H9 (cell line): ENCODE measurements around the gene NTMT1. TPM values are rescaled to one million over a fixed set of nuclear protein-coding genes. Genes with fewer than 3 reads are reported as not detected.

Experiments
- DNase-seq: peaks from one replicate; pipeline ENCODE4 v3.0.0-alpha.2; 2017
- H2AFZ ChIP-seq: one replicate; pipeline ENCODE4 v1.6.1; 2013; ENCODE audit warnings: mild to moderate bottlenecking, low read length, control low read depth, moderate library complexity
- H2AK5ac ChIP-seq: 2 replicates; pipeline ENCODE4 v1.6.1; 2013; ENCODE audit warnings: low read length, control low read depth, mixed read lengths; ENCODE audit not compliant: insufficient read length
- H2BK120ac ChIP-seq: one replicate; pipeline ENCODE4 v1.6.1; 2013; ENCODE audit warnings: low read depth, mild to moderate bottlenecking, low read length, control low read depth, inconsistent platforms; ENCODE audit not compliant: poor library complexity, severe bottlenecking
- H2BK12ac ChIP-seq: 2 replicates; pipeline ENCODE4 v1.6.1; 2013; ENCODE audit warnings: low read length, control low read depth, mixed read lengths, low read depth; ENCODE audit not compliant: insufficient read length
- H2BK15ac ChIP-seq: 2 replicates; pipeline ENCODE4 v1.6.1; 2013; ENCODE audit warnings: low read depth, low read length, control low read depth
- H2BK20ac ChIP-seq: one replicate; pipeline ENCODE4 v1.6.1; 2013; ENCODE audit warnings: low read depth, mild to moderate bottlenecking, low read length, control low read depth, inconsistent platforms; ENCODE audit not compliant: poor library complexity, severe bottlenecking
- H2BK5ac ChIP-seq: 2 replicates; pipeline ENCODE4 v1.6.1; 2013; ENCODE audit warnings: low read length, control low read depth, mixed read lengths; ENCODE audit not compliant: insufficient read length
- H3K14ac ChIP-seq: 2 replicates; pipeline ENCODE4 v1.6.1; 2013; ENCODE audit warnings: low read length, control low read depth; ENCODE audit not compliant: insufficient read depth
- H3K18ac ChIP-seq: 2 replicates; pipeline ENCODE4 v1.6.1; 2013; ENCODE audit warnings: low read depth, mild to moderate bottlenecking, mixed read lengths, low read length, control low read depth; ENCODE audit not compliant: insufficient read length
- H3K23ac ChIP-seq: 2 replicates; pipeline ENCODE4 v1.6.1; 2013; ENCODE audit warnings: low read length, control low read depth, mixed read lengths, low read depth; ENCODE audit not compliant: insufficient read length
- H3K23me2 ChIP-seq: 2 replicates; pipeline ENCODE4 v1.6.1; 2013; ENCODE audit warnings: low read depth, mild to moderate bottlenecking, mixed read lengths, low read length, control low read depth; ENCODE audit not compliant: insufficient read length, poor library complexity, severe bottlenecking
- H3K27ac ChIP-seq: 2 replicates; pipeline ENCODE4 v1.5.1; 2013; ENCODE audit warnings: low read length, control low read depth, mixed read lengths, low read depth; ENCODE audit not compliant: insufficient read length
- H3K27me3 ChIP-seq: 2 replicates; pipeline ENCODE4 v1.6.1; 2013; ENCODE audit warnings: low read length, control low read depth, inconsistent platforms; ENCODE audit not compliant: insufficient read depth
- H3K4ac ChIP-seq: 2 replicates; pipeline ENCODE4 v1.6.1; 2013; ENCODE audit warnings: low read depth, mild to moderate bottlenecking, control low read depth, inconsistent platforms, low read length, moderate library complexity
- H3K4me1 ChIP-seq: 2 replicates; pipeline ENCODE4 v1.6.1; 2013; ENCODE audit warnings: low read length, control low read depth, inconsistent platforms; ENCODE audit not compliant: insufficient read depth
- H3K4me2 ChIP-seq: 2 replicates; pipeline ENCODE4 v1.6.1; 2013; ENCODE audit warnings: low read length, control low read depth, mixed read lengths; ENCODE audit not compliant: insufficient read length, insufficient read depth
- H3K56ac ChIP-seq: 2 replicates; pipeline ENCODE4 v1.6.1; 2013; ENCODE audit warnings: low read depth, mild to moderate bottlenecking, mixed read lengths, low read length, control low read depth; ENCODE audit not compliant: insufficient read length
- H3K79me1 ChIP-seq: 2 replicates; pipeline ENCODE4 v1.6.1; 2013; ENCODE audit warnings: low read depth, mild to moderate bottlenecking, moderate library complexity, low read length, control low read depth, inconsistent platforms; ENCODE audit not compliant: insufficient read depth, poor library complexity, severe bottlenecking
- H3K79me2 ChIP-seq: 2 replicates; pipeline ENCODE4 v1.6.1; 2013; ENCODE audit warnings: low read length, control low read depth, inconsistent platforms; ENCODE audit not compliant: insufficient read depth
- H3K9ac ChIP-seq: 2 replicates; pipeline ENCODE4 v1.6.1; 2013; ENCODE audit warnings: low read length, control low read depth, mixed read lengths; ENCODE audit not compliant: insufficient read length; ENCODE audit errors: extremely low read depth
- H3K9me3 ChIP-seq: one replicate; pipeline ENCODE4 v1.6.1; 2013; ENCODE audit warnings: low read depth, low read length, inconsistent platforms; ENCODE audit not compliant: control insufficient read depth
- H3T11ph ChIP-seq: one replicate; pipeline ENCODE4 v1.6.1; 2013; ENCODE audit warnings: mild to moderate bottlenecking, low read length, control low read depth, inconsistent platforms
- H4K20me1 ChIP-seq: one replicate; pipeline ENCODE4 v1.6.1; 2013; ENCODE audit not compliant: control insufficient read depth, insufficient read length, insufficient read depth
- H4K5ac ChIP-seq: 2 replicates; pipeline ENCODE4 v1.6.1; 2013; ENCODE audit warnings: low read depth, mild to moderate bottlenecking, mixed read lengths, low read length, control low read depth; ENCODE audit not compliant: insufficient read length
- H4K8ac ChIP-seq: replicated peaks from 2 replicates; pipeline ENCODE4 v1.6.1; 2013; ENCODE audit warnings: low read length, control low read depth, mixed read lengths, low read depth; ENCODE audit not compliant: insufficient read length
- H4K91ac ChIP-seq: 2 replicates; pipeline ENCODE4 v1.6.1; 2013; ENCODE audit warnings: low read depth, mild to moderate bottlenecking, moderate library complexity, mixed read lengths, low read length, control low read depth; ENCODE audit not compliant: insufficient read length
- H3K27ac Mint-ChIP-seq, 3 experiments: 2 replicates in 2 of 3; 3 replicates in 1 of 3; pipeline ENCODE4 v1.8.0; 2020 to 2021; ENCODE audit warnings: mixed read lengths in 3 of 3, mild to moderate bottlenecking in 1 of 3, moderate library complexity in 1 of 3
- H3K27me3 Mint-ChIP-seq: 2 replicates; pipeline ENCODE4 v1.8.0; 2021; ENCODE audit warnings: low read depth, mild to moderate bottlenecking, moderate library complexity, mixed read lengths
- H3K36me3 Mint-ChIP-seq, 3 experiments: 2 replicates in 2 of 3; 3 replicates in 1 of 3; pipeline ENCODE4 v1.8.0; 2020 to 2021; ENCODE audit warnings: low read depth in 3 of 3, mixed read lengths in 3 of 3; ENCODE audit not compliant: insufficient read depth in 1 of 3
- H3K4me1 Mint-ChIP-seq, 2 experiments: 2 replicates each; pipeline ENCODE4 v1.8.0; 2020; ENCODE audit warnings: mixed read lengths in 2 of 2
- H3K4me3 Mint-ChIP-seq, 2 experiments: 2 replicates in 1 of 2; 3 replicates in 1 of 2; pipeline ENCODE4 v1.8.0; 2020 to 2021; ENCODE audit warnings: mild to moderate bottlenecking in 2 of 2, mixed read lengths in 2 of 2, moderate library complexity in 1 of 2
- H3K9me3 Mint-ChIP-seq, 2 experiments: 2 replicates in 1 of 2; 3 replicates in 1 of 2; pipeline ENCODE4 v1.8.0; 2020; ENCODE audit warnings: mild to moderate bottlenecking in 2 of 2, mixed read lengths in 2 of 2, moderate library complexity in 1 of 2
- CTCF ChIP-seq: fragments of 200-600 bp; sonication (generic); conservative IDR thresholded peaks from 3 replicates; pipeline ENCODE4 v1.8.0; 2021; ENCODE audit warnings: antibody characterized with exemption, mild to moderate bottlenecking
- WGBS: extraction: QIAGEN DNeasy Blood & Tissue Kit; methylation state at CpG from one replicate; pipeline ENCODE4 v1.1.7; 2013; ENCODE audit warnings: missing lambda C conversion rate, low lambda C conversion rate, mixed read lengths; ENCODE audit not compliant: insufficient read length; ENCODE audit errors: extremely low coverage; 5-methylcytosine and 5-hydroxymethylcytosine counted together
- total RNA-seq: library from RNA; stranded (reverse); gene quantifications from 2 replicates; pipeline ENCODE4 v1.2.1, GENCODE V29; 2021

Gene NTMT1
- total RNA-seq, 1 experiment from 2014 or later = 57.9 TPM

DNA sequence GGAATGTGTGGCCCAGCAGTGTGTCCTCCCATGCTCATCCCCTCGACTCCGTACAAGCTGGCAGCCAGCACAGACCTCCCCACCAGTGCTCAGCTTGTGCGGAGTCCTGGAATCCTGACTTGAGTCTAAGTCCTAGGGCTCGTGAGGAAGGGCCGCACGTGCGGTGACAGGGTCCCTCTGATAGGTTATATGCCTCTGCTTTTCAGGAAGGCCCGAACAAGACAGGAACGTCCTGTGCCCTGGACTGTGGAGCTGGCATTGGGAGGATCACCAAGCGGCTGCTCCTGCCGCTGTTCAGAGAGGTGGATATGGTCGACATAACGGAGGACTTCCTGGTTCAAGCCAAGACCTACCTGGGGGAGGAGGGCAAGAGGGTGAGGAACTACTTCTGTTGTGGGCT lies 7.9 kb downstream of the NTMT1 start:
- peaks cover 13 to 17% of the 10 kb centered on the region in 2 experiments for H3K4me1 Mint-ChIP-seq
- Histone ChIP-seq H3K23me2 (no peaks in the 10 kb centered on the region), H3K79me1 (peaks cover under 1% of the 10 kb centered on the region), H4K8ac (no peak overlapping the region), H3T11ph (no peak overlapping the region), H4K5ac (no peak overlapping the region), H3K27ac (no peak overlapping the region), H2BK12ac (no peak overlapping the region), H2AK5ac (no peak overlapping the region), H3K23ac (no peak overlapping the region), H4K20me1 (no peaks in the 10 kb centered on the region), H3K79me2 (peaks cover 37% of the 10 kb centered on the region; the same call in 1 of the 2 replicates), H2BK20ac (no peak overlapping the region), H3K4me1 (no peaks in the 10 kb centered on the region), H3K56ac (no peak overlapping the region), H3K9me3 (no peaks in the 10 kb centered on the region), H3K14ac (no peak overlapping the region), H4K91ac (no peak overlapping the region), H3K27me3 (no peaks in the 10 kb centered on the region), H2AFZ (no peak overlapping the region), H3K9ac (no peak overlapping the region), H2BK15ac (no peak overlapping the region), H2BK5ac (no peak overlapping the region), H3K18ac (no peak overlapping the region), H2BK120ac (no peak overlapping the region), H3K4me2 (no peak overlapping the region), H3K4ac (no peak overlapping the region)
- peaks cover 24 to 65% (median 65%) of the 10 kb centered on the region in 3 experiments; a peak in 6 of 7 replicates for H3K36me3 Mint-ChIP-seq
- H3K4me3 Mint-ChIP-seq = no peak overlapping the region
- no CpG with 5 or more reads among the region's 13 CpGs for WGBS
- H3K9me3 Mint-ChIP-seq = no peaks in the 10 kb centered on the region; a peak in 1 of 5 replicates
- H3K27ac Mint-ChIP-seq = peak overlapping the region in 1 of 3 experiments; percentile 34; a peak in 1 of 7 replicates
- TF ChIP-seq CTCF = no peak
- H3K27me3 Mint-ChIP-seq = peaks cover 2% of the 10 kb centered on the region; the same call in 1 of the 2 replicates
- DNase-seq = no peak
